ENCODE measurements around the gene GPATCH2L. TPM values are rescaled to one million over a fixed set of nuclear protein-coding genes. Genes with fewer than 3 reads are reported as not detected.

The GPATCH2L gene
- total RNA-seq, 1 donor = 59.2 TPM

- TF ChIP-seq CTCF (IDR thresholded peaks at IDR 0.05; ENCODE audit: insufficient read depth, low read depth, low read length) = no peak
- DNase-seq (ENCODE audit: low read depth) = no peak
- H3K4me3 ChIP-seq (ENCODE audit: low read depth, low read length) = no peak overlapping the region
These were observed 36.7 kb upstream of the GPATCH2L start for GRCh38 chr14:76115010-76115422.

GRCh38 chr14:76117789-76118484 is 33.8 kb upstream of the GPATCH2L start:
- no peak for DNase-seq (ENCODE audit: low read depth)
- no peak overlapping the region for H3K4me3 ChIP-seq (ENCODE audit: low read depth, low read length)
- TF ChIP-seq CTCF (IDR thresholded peaks at IDR 0.05; ENCODE audit: insufficient read depth, low read depth, low read length) = no peak

- no peak overlapping the region for H3K4me3 ChIP-seq (ENCODE audit: low read depth, low read length)
- no peak for DNase-seq (ENCODE audit: low read depth)
- no peak for TF ChIP-seq CTCF (IDR thresholded peaks at IDR 0.05; ENCODE audit: insufficient read depth, low read depth, low read length)
These were observed 33.1 kb upstream of the GPATCH2L start for GRCh38 chr14:76118594-76118993.

GRCh38 chr14:76121089-76121748 is 30.5 kb upstream of the GPATCH2L start:
- TF ChIP-seq CTCF (IDR thresholded peaks at IDR 0.05; ENCODE audit: insufficient read depth, low read depth, low read length) = no peak
- no peak overlapping the region for H3K4me3 ChIP-seq (ENCODE audit: low read depth, low read length)
- no peak for DNase-seq (ENCODE audit: low read depth)

GRCh38 chr14:76123426-76124225 is 28.1 kb upstream of the GPATCH2L start:
- no peak for TF ChIP-seq CTCF (IDR thresholded peaks at IDR 0.05; ENCODE audit: insufficient read depth, low read depth, low read length)

GRCh38 chr14:76125511-76125910 is 26.2 kb upstream of the GPATCH2L start:
- H3K4me3 ChIP-seq (ENCODE audit: low read depth, low read length) = no peak overlapping the region
- no peak for DNase-seq (ENCODE audit: low read depth)
- no peak for TF ChIP-seq CTCF (IDR thresholded peaks at IDR 0.05; ENCODE audit: insufficient read depth, low read depth, low read length)

More at GRCh38 chr14:76123426-76124225, 28.1 kb upstream of the GPATCH2L start:
- DNase-seq (ENCODE audit: low read depth) = no peak
- H3K4me3 ChIP-seq (ENCODE audit: low read depth, low read length) = no peak overlapping the region
